Measurements from ENCODE around the gene OR8B4.

OR8B4 gene

GRCh38 chr11:124441519-124441918 is 16.8 kb upstream of the OR8B4 start:
- TF ChIP-seq GATA2 (IDR thresholded peaks at IDR 0.05; ENCODE audit: low read depth, low read length) (no peak), GATA3 (IDR thresholded peaks at IDR 0.05; ENCODE audit: low read depth, low read length) (no peak)

- TF ChIP-seq GATA2 (IDR thresholded peaks at IDR 0.05; ENCODE audit: low read depth, low read length) (no peak), GATA3 (IDR thresholded peaks at IDR 0.05; ENCODE audit: low read depth, low read length) (no peak)
These were observed 16.4 kb upstream of the OR8B4 start for GRCh38 chr11:124441081-124441480.

- TF ChIP-seq GATA3 (IDR thresholded peaks at IDR 0.05; ENCODE audit: low read depth, low read length) (no peak), GATA2 (IDR thresholded peaks at IDR 0.05; ENCODE audit: low read depth, low read length) (no peak)
These were observed 15.9 kb upstream of the OR8B4 start for GRCh38 chr11:124440608-124441007.

GRCh38 chr11:124434699-124435098 is 10.0 kb upstream of the OR8B4 start:
- TF ChIP-seq GATA3 (IDR thresholded peaks at IDR 0.05; ENCODE audit: low read depth, low read length), result no peak
- TF ChIP-seq GATA2 (IDR thresholded peaks at IDR 0.05; ENCODE audit: low read depth, low read length), result no peak

GRCh38 chr11:124429599-124429998 is 4.9 kb upstream of the OR8B4 start:
- TF ChIP-seq GATA3 (IDR thresholded peaks at IDR 0.05; ENCODE audit: low read depth, low read length), result no peak
- no peak for TF ChIP-seq GATA2 (IDR thresholded peaks at IDR 0.05; ENCODE audit: low read depth, low read length)

GRCh38 chr11:124421043-124421442 is 3.6 kb downstream of the OR8B4 start:
- TF ChIP-seq GATA3 (IDR thresholded peaks at IDR 0.05; ENCODE audit: low read depth, low read length) (no peak), GATA2 (IDR thresholded peaks at IDR 0.05; ENCODE audit: low read depth, low read length) (no peak)

- TF ChIP-seq GATA3 (IDR thresholded peaks at IDR 0.05; ENCODE audit: low read depth, low read length), result no peak
- TF ChIP-seq GATA2 (IDR thresholded peaks at IDR 0.05; ENCODE audit: low read depth, low read length), result no peak
These were observed 9.2 kb downstream of the OR8B4 start for GRCh38 chr11:124415356-124415923.

GRCh38 chr11:124409906-124410305 is 14.8 kb downstream of the OR8B4 start:
- no peak for TF ChIP-seq GATA2 (IDR thresholded peaks at IDR 0.05; ENCODE audit: low read depth, low read length)
- no peak for TF ChIP-seq GATA3 (IDR thresholded peaks at IDR 0.05; ENCODE audit: low read depth, low read length)

- TF ChIP-seq GATA2 (IDR thresholded peaks at IDR 0.05; ENCODE audit: low read depth, low read length) (no peak), GATA3 (IDR thresholded peaks at IDR 0.05; ENCODE audit: low read depth, low read length) (no peak)
These were observed 19.1 kb downstream of the OR8B4 start for GRCh38 chr11:124405581-124405980.

GRCh38 chr11:124402326-124402922 is 22.2 kb downstream of the OR8B4 start:
- TF ChIP-seq GATA2 (IDR thresholded peaks at IDR 0.05; ENCODE audit: low read depth, low read length) (no peak), GATA3 (IDR thresholded peaks at IDR 0.05; ENCODE audit: low read depth, low read length) (no peak)

GRCh38 chr11:124398924-124399323 is 25.7 kb downstream of the OR8B4 start, which contains the start of gene OR8B3:
Gene OR8B3, minus strand, starts transcription at chr11:124399024. Its CDS starts 1,673 bp downstream, at chr11:124397351.
- TF ChIP-seq GATA3 (IDR thresholded peaks at IDR 0.05; ENCODE audit: low read depth, low read length) (no peak), GATA2 (IDR thresholded peaks at IDR 0.05; ENCODE audit: low read depth, low read length) (no peak)

GRCh38 chr11:124394408-124394807 is 30.3 kb downstream of the OR8B4 start:
- no peak for TF ChIP-seq GATA3 (IDR thresholded peaks at IDR 0.05; ENCODE audit: low read depth, low read length)
- TF ChIP-seq GATA2 (IDR thresholded peaks at IDR 0.05; ENCODE audit: low read depth, low read length), result no peak

- TF ChIP-seq GATA2 (IDR thresholded peaks at IDR 0.05; ENCODE audit: low read depth, low read length) (no peak), GATA3 (IDR thresholded peaks at IDR 0.05; ENCODE audit: low read depth, low read length) (no peak)
These were observed 40.3 kb downstream of the OR8B4 start, which contains the start of gene OR8B2 for GRCh38 chr11:124384399-124384798. Gene OR8B2, minus strand, starts transcription at chr11:124384499. Its CDS starts 1,156 bp downstream, at chr11:124383343.

GRCh38 chr11:124380585-124380984 is 44.1 kb downstream of the OR8B4 start:
- TF ChIP-seq GATA3 (IDR thresholded peaks at IDR 0.05; ENCODE audit: low read depth, low read length) (no peak), GATA2 (IDR thresholded peaks at IDR 0.05; ENCODE audit: low read depth, low read length) (no peak)

- TF ChIP-seq GATA2 (IDR thresholded peaks at IDR 0.05; ENCODE audit: low read depth, low read length) (no peak), GATA3 (IDR thresholded peaks at IDR 0.05; ENCODE audit: low read depth, low read length) (no peak)
These were observed 48.4 kb downstream of the OR8B4 start for GRCh38 chr11:124376280-124376679.
